Gastrocnemius medialis (tissue), 4 donors: ENCODE results near the gene TMED1. TPM values are rescaled to one million over a fixed set of nuclear protein-coding genes. Genes with fewer than 3 reads are reported as not detected.

Experiments used
- ATAC-seq, 2 donors: fragments of 150-250 bp; one replicate each; pipeline ENCODE4 v1.9.1; 2016
- DNase-seq, 2 donors: peaks; one replicate each; pipeline ENCODE4 v3.0.0-alpha.2; 2019
- H3K27ac ChIP-seq, 4 donors: fragments of 200-600 bp; sonication (generic); 1 replicate in 1 of 4; 2 replicates in 3 of 4; pipeline ENCODE4 v1.5.1; 2016 to 2018; ENCODE audit warnings: mild to moderate bottlenecking in 2 of 4, moderate library complexity in 1 of 4
- H3K27me3 ChIP-seq, 3 donors: fragments of 200-600 bp; sonication (generic) in 2 of 3; 1 replicate in 1 of 3; 2 replicates in 2 of 3; pipeline versions ENCODE4 v1.5.1 to v1.6.0; 2016 to 2019; ENCODE audit warnings: mild to moderate bottlenecking in 1 of 3, moderate library complexity in 1 of 3
- H3K36me3 ChIP-seq, 2 donors: fragments of 200-600 bp; sonication (generic) in 1 of 2; one replicate each; pipeline ENCODE4 v1.5.1; 2017 to 2018
- H3K4me1 ChIP-seq, 2 donors: fragments of 200-600 bp; sonication (generic) in 1 of 2; one replicate each; pipeline ENCODE4 v1.5.1; 2016 to 2017; ENCODE audit warnings: mild to moderate bottlenecking in 2 of 2
- H3K4me3 ChIP-seq, 4 donors: fragments of 200-600 bp; sonication (generic) in 3 of 4; 1 replicate in 1 of 4; 2 replicates in 3 of 4; pipeline ENCODE4 v1.5.1; 2016 to 2019; ENCODE audit warnings: mild to moderate bottlenecking in 2 of 4
- H3K9me3 ChIP-seq, 3 donors: fragments of 200-600 bp; sonication (generic) in 2 of 3; 1 replicate in 1 of 3; 2 replicates in 2 of 3; pipeline ENCODE4 v1.5.1; 2016 to 2019
- CTCF ChIP-seq, 5 experiments: fragments of 450-650 bp in 3 of 5; fragments of 200-600 bp in 2 of 5; sonication (generic) in 2 of 5; IDR thresholded peaks in 4 of 5; conservative IDR thresholded peaks in 1 of 5; 1 replicate in 4 of 5; 2 replicates in 1 of 5; pipeline ENCODE4 v1.5.1; 2016 to 2019; ENCODE audit warnings: antibody characterized with exemption in 5 of 5, mild to moderate bottlenecking in 3 of 5, moderate library complexity in 3 of 5
- POLR2A ChIP-seq, 2 donors: fragments of 450-650 bp; IDR thresholded peaks; one replicate each; pipeline ENCODE4 v1.6.1; 2017; ENCODE audit warnings: antibody characterized with exemption in 2 of 2, mild to moderate bottlenecking in 2 of 2, moderate library complexity in 2 of 2
- in situ Hi-C, 4 donors: fragments of 200-750 bp; cut with MboI; loops; one replicate each; pipeline versions ENCODE4 v1.15.0 to v1.8.0; 2017; ENCODE audit warnings: low sequenced_read_pairs in 4 of 4
- intact Hi-C: fragments of 100-400 bp; cut with DNase I; formaldehyde crosslinking; loops from one replicate; pipeline ENCODE4 v1.15.1; 2023; ENCODE audit warnings: low total_unique reads
- total RNA-seq, 4 donors: library from RNA; depleted of rRNA; stranded (reverse); fragments of >200 nt; gene quantifications; one replicate each; pipeline versions ENCODE4 v1.1.0 to v1.2.3, GENCODE V29; 2016

The TMED1 gene
- total RNA-seq, 4 donors from 2014 or later, result 33.0 to 90.0 (median 57.1) TPM

GRCh38 chr19:10835089-10835753 is 791 bp downstream of the TMED1 start:
- peak overlapping the region; percentile 73 to 87 (median 80) for H3K4me3 ChIP-seq
- in situ Hi-C loops, result no loop called here
- intact Hi-C loops, result loop anchor here (1.0 to 10.0 kb wide), 3 partner anchors 118 to 270 kb away; partner anchors contain the start of genes CDKN2D, KRI1 and QTRT1
- peak overlapping the region; percentile 95 to 100 (median 98) for H3K27ac ChIP-seq
- peaks cover 0 to 4% (median 2%) of the 10 kb centered on the region in 3 donors for H3K9me3 ChIP-seq
- H3K4me1 ChIP-seq, result peaks cover 6 to 10% of the 10 kb centered on the region in 2 donors
- peaks cover 0 to 31% of the 10 kb centered on the region in 2 donors for H3K36me3 ChIP-seq
- peak in 1 of 2 donors; percentile 19 for TF ChIP-seq POLR2A (IDR thresholded peaks at IDR 0.05)
- no peak for TF ChIP-seq CTCF (IDR thresholded peaks at IDR 0.05 in 4 of 5, conservative IDR thresholded peaks at IDR 0.05 in 1 of 5)
- ATAC-seq (peak; percentile 24), DNase-seq (peak; percentile 59 to 100)
- H3K27me3 ChIP-seq, result no peaks in the 10 kb centered on the region

GRCh38 chr19:10832939-10833296 is 3.1 kb downstream of the TMED1 start:
- H3K4me1 ChIP-seq, result peaks cover 6 to 10% of the 10 kb centered on the region in 2 donors
- ATAC-seq (no peak), DNase-seq (no peak)
- peaks cover 0 to 43% of the 10 kb centered on the region in 2 donors for H3K36me3 ChIP-seq
- intact Hi-C loops, result loop anchor here (10.0 kb wide), 1 partner anchor 268 kb away; the partner anchor contains the start of genes CDKN2D and KRI1
- TF ChIP-seq POLR2A (IDR thresholded peaks at IDR 0.05) (no peak), CTCF (IDR thresholded peaks at IDR 0.05 in 4 of 5, conservative IDR thresholded peaks at IDR 0.05 in 1 of 5) (no peak)
- peak overlapping the region in 1 of 4 donors; percentile 100 for H3K27ac ChIP-seq
- no peak overlapping the region for H3K4me3 ChIP-seq
- peaks cover 0 to 4% (median 2%) of the 10 kb centered on the region in 3 donors for H3K9me3 ChIP-seq
- in situ Hi-C loops, result no loop called here
- no peaks in the 10 kb centered on the region for H3K27me3 ChIP-seq

GRCh38 chr19:10831987-10832938 is 3.7 kb downstream of the TMED1 start:
- ATAC-seq, result no peak
- no peak for TF ChIP-seq CTCF (IDR thresholded peaks at IDR 0.05 in 4 of 5, conservative IDR thresholded peaks at IDR 0.05 in 1 of 5)
- TF ChIP-seq POLR2A (IDR thresholded peaks at IDR 0.05), result no peak
- no peak for DNase-seq
- H3K9me3 ChIP-seq, result peaks cover 0 to 4% (median 2%) of the 10 kb centered on the region in 3 donors
- H3K36me3 ChIP-seq, result peaks cover 0 to 44% of the 10 kb centered on the region in 2 donors
- H3K27ac ChIP-seq, result peak overlapping the region in 1 of 4 donors; percentile 38
- peaks cover 6 to 10% of the 10 kb centered on the region in 2 donors for H3K4me1 ChIP-seq
- in situ Hi-C loops (no loop called here), intact Hi-C loops (loop anchor here (10.0 kb wide), 1 partner anchor 267 kb away; the partner anchor contains the start of genes CDKN2D and KRI1)
- H3K27me3 ChIP-seq, result no peaks in the 10 kb centered on the region
- no peak overlapping the region for H3K4me3 ChIP-seq

GRCh38 chr19:10830931-10831779 is 4.9 kb downstream of the TMED1 start:
- no peak for DNase-seq
- ATAC-seq, result no peak
- no peak for TF ChIP-seq CTCF (IDR thresholded peaks at IDR 0.05 in 4 of 5, conservative IDR thresholded peaks at IDR 0.05 in 1 of 5)
- TF ChIP-seq POLR2A (IDR thresholded peaks at IDR 0.05), result no peak

More at GRCh38 chr19:10830931-10831779, 4.9 kb downstream of the TMED1 start:
- H3K36me3 ChIP-seq, result peaks cover 0 to 56% of the 10 kb centered on the region in 2 donors
- H3K27me3 ChIP-seq, result no peaks in the 10 kb centered on the region
- H3K4me3 ChIP-seq, result no peak overlapping the region
- H3K27ac ChIP-seq, result peak overlapping the region in 2 of 4 donors; percentile 16 to 38
- no peaks in the 10 kb centered on the region for H3K9me3 ChIP-seq
- in situ Hi-C loops (no loop called here), intact Hi-C loops (loop anchor here (10.0 kb wide), 1 partner anchor 266 kb away; the partner anchor contains the start of genes CDKN2D and KRI1)
- H3K4me1 ChIP-seq, result peaks cover 0 to 6% of the 10 kb centered on the region in 2 donors
